Frontal cortex (tissue), 4 donors: ENCODE measurements around the gene MROH2B. TPM values are rescaled to one million over a fixed set of nuclear protein-coding genes. Genes with fewer than 3 reads are reported as not detected.

ENCODE experiments used
- DNase-seq, 2 donors: peaks; one replicate each; pipeline ENCODE4 v3.0.0; 2012; ENCODE audit warnings: low spot score in 2 of 2
- FAIRE-seq: peaks from 2 replicates; lab custom pipeline; 2012; peaks lifted over from hg19 to GRCh38; lab: Jason Lieb, UNC
- small RNA-seq: library from RNA; depleted of rRNA; stranded (forward); fragments of <200 nt; gene quantifications from one replicate; pipeline ENCODE3, GENCODE V24; 2014
- total RNA-seq: library from RNA; depleted of rRNA; stranded (reverse); fragments of >200 nt; gene quantifications from one replicate; pipeline ENCODE4 v1.2.3, GENCODE V29; 2014
- donor health status: control.
- donor health status: control.
- donor health status: control.

The MROH2B gene
- total RNA-seq, 1 donor from 2014 or later, result not detected

DNA sequence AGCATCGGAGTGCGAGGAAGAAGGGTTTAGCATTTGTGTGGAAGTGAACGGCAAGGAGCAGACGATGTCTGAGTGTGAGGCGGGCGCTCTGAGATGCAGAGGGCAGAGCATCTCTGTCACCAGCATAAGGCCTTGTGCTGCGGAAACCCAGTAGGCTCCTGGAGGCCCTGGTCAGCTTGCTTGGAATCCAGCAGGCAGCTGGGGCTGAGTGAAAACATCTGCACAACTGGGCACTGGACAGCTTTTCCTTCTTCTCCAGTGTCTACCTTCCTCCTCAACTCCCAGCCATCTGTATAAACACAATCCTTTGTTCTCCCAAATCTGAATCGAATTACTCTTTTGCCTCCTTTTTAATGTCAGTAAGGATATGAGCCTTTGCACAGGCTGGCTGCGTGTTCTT lies 89.7 kb downstream of the MROH2B start:
- no peak for FAIRE-seq
- DNase-seq, result no peak

DNA sequence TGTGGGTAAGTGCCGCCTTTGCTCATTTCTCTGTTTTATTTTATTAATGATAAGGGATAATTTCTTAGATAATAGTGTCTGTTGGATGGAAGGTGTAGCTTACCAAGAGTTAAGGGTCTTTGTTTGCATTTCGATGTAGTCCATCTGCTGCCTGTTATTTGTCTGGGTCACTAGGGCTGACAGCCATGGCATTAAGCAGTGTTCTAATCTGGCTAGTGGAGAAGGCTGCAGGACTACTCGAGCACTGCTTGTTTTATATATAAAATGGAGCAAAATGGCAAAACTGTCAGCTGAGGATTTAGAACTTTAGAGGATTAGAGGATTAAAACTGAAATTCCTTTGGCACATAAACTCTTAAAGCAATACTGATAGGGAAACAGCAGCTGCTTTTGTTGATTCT lies 94.3 kb downstream of the MROH2B start:
- DNase-seq (no peak), FAIRE-seq (no peak)

DNA sequence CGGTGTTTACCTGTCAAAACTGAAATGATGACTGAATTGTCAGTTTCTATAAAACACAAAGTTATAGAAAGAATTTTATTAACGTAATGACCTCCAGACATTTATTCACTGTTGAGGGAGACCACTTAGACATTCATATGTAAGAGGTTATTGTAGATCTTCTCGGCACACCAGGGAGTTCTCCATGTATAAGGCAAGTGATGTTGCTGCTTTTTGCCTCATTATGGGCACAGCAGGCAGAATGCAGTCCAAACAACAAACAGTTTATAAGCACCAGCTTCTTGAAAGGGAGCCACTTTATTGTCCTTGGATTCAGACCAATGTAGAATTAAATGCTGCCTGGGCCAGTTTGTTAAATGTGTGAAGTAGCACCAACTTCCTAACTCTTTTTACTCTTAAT lies 95.1 kb downstream of the MROH2B start:
- DNase-seq (no peak), FAIRE-seq (no peak)

DNA sequence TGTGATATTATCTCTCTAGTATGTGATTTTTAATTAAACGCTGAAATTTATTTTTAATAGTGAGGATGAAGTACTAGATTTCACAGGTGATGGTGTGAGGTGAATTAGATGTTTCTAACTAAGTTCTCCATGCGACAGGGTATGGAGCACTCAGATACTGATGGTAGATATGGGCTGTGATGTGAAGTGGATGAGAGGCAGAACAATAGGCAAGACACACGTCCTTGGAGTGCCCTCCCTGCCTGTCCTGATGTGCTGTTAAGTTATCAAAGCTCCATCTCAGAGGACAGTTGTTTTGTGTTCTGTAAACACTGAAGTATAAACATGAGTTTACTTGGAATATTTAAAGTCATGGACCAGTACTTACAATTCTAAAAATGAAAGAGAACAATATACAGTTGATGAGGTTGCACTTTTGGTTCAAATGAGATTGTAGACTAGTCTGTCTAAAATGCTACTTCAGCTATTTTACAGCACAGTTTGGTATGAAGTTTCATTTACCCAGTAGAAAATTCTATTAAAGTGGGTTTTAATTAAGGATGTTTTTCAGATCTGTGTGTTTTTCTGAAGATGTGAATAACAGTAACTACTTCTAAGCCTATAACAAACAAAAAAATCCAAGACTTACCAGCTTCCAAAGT lies 97.7 kb downstream of the MROH2B start:
- FAIRE-seq (no peak), DNase-seq (no peak)

DNA sequence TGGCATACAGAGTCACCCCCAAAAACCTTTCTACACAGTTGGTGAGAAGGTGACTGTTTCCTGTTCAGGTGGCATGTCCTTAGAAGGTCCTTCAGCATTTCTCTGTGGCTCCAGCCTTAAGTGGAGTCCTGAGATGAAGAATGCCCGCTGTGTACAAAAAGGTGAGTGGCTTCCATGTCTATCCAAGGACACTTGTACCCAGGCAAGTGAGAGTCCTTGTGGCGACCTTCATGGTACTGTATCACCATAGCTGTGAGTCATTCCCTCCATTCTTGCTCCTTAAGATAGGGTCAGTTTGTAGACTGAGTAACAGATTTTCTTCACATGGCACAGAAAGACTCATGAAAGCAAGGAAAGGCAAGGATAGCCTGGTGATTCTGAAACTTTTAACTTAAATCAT lies 98.7 kb downstream of the MROH2B start:
- DNase-seq, result no peak
- no peak for FAIRE-seq

DNA sequence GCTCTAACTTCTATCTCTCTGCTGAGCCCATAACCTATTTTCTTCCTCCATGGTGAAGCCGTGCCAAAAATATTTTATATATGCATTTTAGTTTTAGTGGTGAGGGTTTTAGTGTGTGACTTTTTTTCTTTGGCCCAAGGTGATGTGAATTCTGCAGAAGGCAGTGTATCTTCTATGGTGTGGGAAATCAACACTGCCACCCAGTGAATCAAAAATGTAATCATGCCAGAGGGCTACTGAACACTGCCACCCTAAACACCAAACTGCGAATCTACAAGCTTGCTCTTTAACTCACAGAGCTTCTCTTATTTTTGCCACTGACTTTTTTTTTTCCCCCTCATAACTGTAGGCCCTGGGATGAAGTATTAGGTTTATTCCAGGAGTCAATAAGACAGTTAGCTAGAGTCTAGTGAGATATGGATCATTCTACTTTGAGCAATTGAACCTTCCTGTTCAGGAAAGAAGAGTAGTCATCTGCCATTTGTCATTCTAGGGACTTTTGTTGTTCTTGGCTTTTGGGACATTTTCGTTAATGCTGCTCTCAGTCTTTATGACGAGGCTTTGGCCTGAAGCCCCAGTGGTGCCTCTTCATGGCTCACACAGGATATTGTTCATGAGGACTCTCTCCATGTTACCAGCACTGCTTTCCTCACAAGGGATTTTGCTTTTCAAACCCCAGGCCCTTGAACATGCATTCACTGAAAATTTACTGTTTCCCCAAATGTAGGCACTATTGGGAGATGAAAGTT lies 108.8 kb downstream of the MROH2B start:
- DNase-seq, result no peak
- FAIRE-seq, result no peak

DNA sequence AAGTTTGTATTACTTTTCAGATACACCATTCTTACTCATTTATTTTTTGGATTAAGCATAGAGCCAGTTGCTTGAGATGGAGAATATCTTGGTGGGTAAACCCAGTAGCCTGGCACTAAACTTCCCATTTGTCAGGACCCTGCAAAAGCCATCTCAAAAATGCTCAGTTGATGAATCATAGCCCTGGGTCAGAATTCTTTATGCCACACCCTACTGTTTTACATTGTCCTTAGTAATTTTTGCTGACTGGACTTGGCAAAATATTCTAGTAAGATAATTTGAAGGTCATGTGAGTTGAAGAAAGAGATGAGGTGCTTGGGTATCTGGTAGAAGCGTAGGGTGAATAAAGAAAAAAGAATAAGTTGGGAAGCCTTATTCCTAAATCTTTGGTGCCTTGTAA lies 111.1 kb downstream of the MROH2B start:
- DNase-seq (no peak), FAIRE-seq (no peak)

DNA sequence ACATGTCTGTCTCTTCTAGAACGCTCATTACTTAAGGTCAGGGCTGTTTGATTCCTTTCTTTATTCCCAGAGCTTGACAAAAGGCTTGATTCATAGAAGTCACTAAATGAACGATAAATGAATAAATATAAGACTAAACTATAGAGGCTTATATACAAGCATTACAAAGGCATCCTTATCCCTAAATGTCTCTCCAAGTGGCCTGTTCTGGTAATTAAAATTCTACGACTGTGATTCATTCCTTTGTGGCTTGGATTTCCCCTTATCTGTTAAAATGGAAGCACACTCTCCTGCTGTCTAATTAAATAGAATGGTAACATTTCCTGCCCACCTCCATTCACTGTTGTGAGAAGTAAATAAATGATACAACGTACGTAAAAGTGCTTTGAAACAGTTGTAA lies 112.3 kb downstream of the MROH2B start:
- FAIRE-seq, result no peak
- DNase-seq, result no peak

DNA sequence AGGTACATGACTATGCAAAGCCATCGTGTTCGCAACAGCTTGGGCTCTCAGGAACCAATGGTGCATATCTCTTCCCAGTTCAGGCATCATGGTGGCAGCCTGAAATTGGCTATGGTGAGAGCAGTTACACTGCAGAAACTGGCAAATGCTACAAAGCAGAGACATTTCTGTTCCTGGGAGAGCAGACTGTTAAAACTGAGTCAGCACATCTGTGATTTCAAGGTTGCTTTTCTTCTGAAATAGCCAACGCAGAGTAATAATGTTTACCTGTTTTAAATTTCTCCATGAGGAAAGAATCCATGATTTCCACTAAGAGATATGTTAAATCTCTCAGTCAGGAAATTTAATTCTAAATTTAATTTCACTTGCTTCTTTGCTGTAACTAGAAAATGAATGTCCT lies 114.1 kb downstream of the MROH2B start:
- FAIRE-seq, result no peak

DNA sequence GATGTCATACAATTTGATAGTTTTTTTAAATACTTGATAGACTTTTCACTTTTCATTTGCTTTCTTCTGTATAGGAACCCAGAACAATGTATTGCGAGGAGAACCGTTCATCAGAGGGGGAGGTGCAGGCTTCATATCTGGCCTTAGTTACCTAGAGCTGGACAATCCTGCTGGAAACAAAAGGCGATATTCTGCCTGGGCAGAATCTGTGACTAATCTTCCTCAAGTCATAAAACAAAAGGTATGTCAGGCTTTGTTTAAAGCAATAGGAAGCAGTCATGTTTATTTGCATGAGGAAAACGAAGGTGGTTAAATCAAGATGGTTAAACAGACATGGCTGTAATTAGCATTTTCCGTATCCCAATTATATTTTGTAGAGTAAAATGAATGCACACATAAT lies 115.8 kb downstream of the MROH2B start:
- FAIRE-seq (no peak), DNase-seq (no peak)

More for the DNA sequence above, 114.1 kb downstream of the MROH2B start:
- no peak for DNase-seq

Small RNA genes lying within 50 kb of the gene (small RNA-seq; reads per million reads assigned to genes)
- not detected for gene AC114967.1

Other genes with a start within 250 kb of the MROH2B start
- 1,378 TPM for gene RPL37, start 236.1 kb downstream of the MROH2B start, total RNA-seq
- gene CARD6, start 230.0 kb downstream of the MROH2B start, total RNA-seq, result 0.82 TPM
- gene C7, start 161.8 kb downstream of the MROH2B start, total RNA-seq, result 8.2 TPM
- 0.41 TPM for gene C6, start 142.2 kb upstream of the MROH2B start, total RNA-seq